MM.1S (cell line): ENCODE data around the gene RPGRIP1L.

Source experiments
- DNase-seq: peaks from one replicate; pipeline ENCODE4 v3.0.0-alpha.2; 2015
- H2AFZ ChIP-seq: fragments of 300-600 bp; sonication (generic); 2 replicates; pipeline ENCODE4 v1.6.0; 2016; ENCODE audit warnings: antibody characterized with exemption, low read length
- H3F3A ChIP-seq: fragments of 300-600 bp; sonication (generic); 2 replicates; pipeline ENCODE4 v1.6.1; 2016; ENCODE audit warnings: mild to moderate bottlenecking, antibody characterized with exemption, low read length, moderate library complexity, mixed read lengths; ENCODE audit not compliant: insufficient read depth
- H3K27ac ChIP-seq: fragments of 300-600 bp; sonication (generic); 2 replicates; pipeline ENCODE4 v1.5.1; 2016; ENCODE audit warnings: mild to moderate bottlenecking, low read length
- H3K27me3 ChIP-seq: fragments of 300-600 bp; sonication (generic); replicated peaks from 2 replicates; pipeline ENCODE4 v1.6.0; 2016; ENCODE audit warnings: low read length; ENCODE audit not compliant: insufficient read depth
- H3K36me3 ChIP-seq: fragments of 300-600 bp; sonication (generic); replicated peaks from 2 replicates; pipeline ENCODE4 v1.6.1; 2016; ENCODE audit warnings: mild to moderate bottlenecking, low read length, mixed read lengths; ENCODE audit not compliant: insufficient read depth
- H3K4me1 ChIP-seq: fragments of 300-600 bp; sonication (generic); 2 replicates; pipeline ENCODE4 v1.6.1; 2016; ENCODE audit warnings: low read length, mixed read lengths
- H3K4me2 ChIP-seq: fragments of 300-600 bp; sonication (generic); 2 replicates; pipeline ENCODE4 v1.6.0; 2016; ENCODE audit warnings: low read depth, low read length
- H3K4me3 ChIP-seq: fragments of 300-600 bp; sonication (generic); 2 replicates; pipeline ENCODE4 v1.5.1; 2016; ENCODE audit warnings: low read length, mixed read lengths
- H3K79me2 ChIP-seq: fragments of 300-600 bp; sonication (generic); 2 replicates; pipeline ENCODE4 v1.6.1; 2016; ENCODE audit warnings: mixed run types, low read length, mixed read lengths
- H3K9ac ChIP-seq: fragments of 300-600 bp; sonication (generic); 2 replicates; pipeline ENCODE4 v1.6.1; 2016; ENCODE audit warnings: low read length, mixed read lengths
- H3K9me2 ChIP-seq: fragments of 300-600 bp; sonication (generic); replicated peaks from 2 replicates; pipeline ENCODE4 v1.6.1; 2016; ENCODE audit warnings: mild to moderate bottlenecking, low read length, mixed read lengths; ENCODE audit not compliant: insufficient read depth
- H3K9me3 ChIP-seq: fragments of 300-600 bp; sonication (generic); replicated peaks from 2 replicates; pipeline ENCODE4 v1.6.1; 2016; ENCODE audit warnings: mild to moderate bottlenecking, low read length, mixed read lengths; ENCODE audit not compliant: insufficient read depth
- H4K20me1 ChIP-seq: fragments of 300-600 bp; sonication (generic); 2 replicates; pipeline ENCODE4 v1.6.1; 2016; ENCODE audit warnings: mild to moderate bottlenecking, low read length, moderate library complexity, mixed read lengths; ENCODE audit not compliant: insufficient read depth
- CTCF ChIP-seq: fragments of 300-600 bp; sonication (generic); IDR thresholded peaks from 2 replicates; pipeline ENCODE4 v1.5.1; 2016; ENCODE audit warnings: antibody characterized with exemption, low read length, mixed read lengths
- EZH2 ChIP-seq: fragments of 300-600 bp; sonication (generic); optimal IDR thresholded peaks from 2 replicates; pipeline ENCODE3; 2017; ENCODE audit warnings: low read depth, mild to moderate bottlenecking, antibody characterized with exemption, low read length, mixed read lengths
- EZH2phosphoT487 ChIP-seq: fragments of 300-600 bp; sonication (generic); IDR thresholded peaks from 2 replicates; pipeline ENCODE4 v1.6.1; 2018; ENCODE audit warnings: antibody characterized with exemption, low read length

Gene RPGRIP1L

GRCh38 chr16:53703590-53704444, at the start of gene RPGRIP1L, which contains the start of gene FTO:
Gene RPGRIP1L (minus strand): TSS chr16:53703859. CDS start chr16:53700723, 3,136 bp downstream.
Gene FTO (plus strand): TSS chr16:53704156.
- no peaks in the 10 kb centered on the region for H3K9me2 ChIP-seq
- H3K4me2 ChIP-seq: peak within 1 kb of the TSS; percentile 74
- H3K27me3 ChIP-seq: no peaks in the 10 kb centered on the region
- H3K36me3 ChIP-seq: no peaks in the 10 kb centered on the region
- H3K4me1 ChIP-seq: peaks cover 10% of the 10 kb centered on the region; the same call in 1 of the 2 replicates
- peak; percentile 99 for DNase-seq
- TF ChIP-seq EZH2 (no peak), CTCF (0 out of 2 replicates have a peak, but pooled peaks have one; percentile 3), EZH2phosphoT487 (no peak)
- peak within 1 kb of the TSS; percentile 85 for H3K4me3 ChIP-seq
- H3K79me2 ChIP-seq: peaks cover 44% of the 10 kb centered on the region
- H3F3A ChIP-seq: no peaks in the 10 kb centered on the region
- peak within 1 kb of the TSS; percentile 66 for H3K9ac ChIP-seq
- peak within 1 kb of the TSS; percentile 85 for H2AFZ ChIP-seq
- no peaks in the 10 kb centered on the region for H4K20me1 ChIP-seq
- H3K27ac ChIP-seq: no peak within 1 kb of the TSS; the same call in 1 of the 2 replicates
- H3K9me3 ChIP-seq: no peaks in the 10 kb centered on the region

GRCh38 chr16:53753431-53753830, 49.8 kb upstream of the RPGRIP1L start:
- DNase-seq: no peak
- no peaks in the 10 kb centered on the region for H3K36me3 ChIP-seq
- H3K79me2 ChIP-seq: peaks cover 18% of the 10 kb centered on the region; the same call in 1 of the 2 replicates

GRCh38 chr16:53752560-53752959, 48.9 kb upstream of the RPGRIP1L start:
- H3K4me3 ChIP-seq: no peak overlapping the region
- H3K4me1 ChIP-seq: no peaks in the 10 kb centered on the region
- no peak overlapping the region for H3K4me2 ChIP-seq
- no peaks in the 10 kb centered on the region for H3K9me3 ChIP-seq
- H2AFZ ChIP-seq: no peak overlapping the region
- H3K27me3 ChIP-seq: no peaks in the 10 kb centered on the region
- TF ChIP-seq CTCF (no peak), EZH2phosphoT487 (no peak), EZH2 (no peak)
- no peak for DNase-seq
- no peaks in the 10 kb centered on the region for H3F3A ChIP-seq
- peaks cover 18% of the 10 kb centered on the region; the same call in 1 of the 2 replicates for H3K79me2 ChIP-seq
- H3K36me3 ChIP-seq: no peaks in the 10 kb centered on the region
- H3K27ac ChIP-seq: no peak overlapping the region
- H4K20me1 ChIP-seq: no peaks in the 10 kb centered on the region
- no peak overlapping the region for H3K9ac ChIP-seq
- no peaks in the 10 kb centered on the region for H3K9me2 ChIP-seq

More at GRCh38 chr16:53753431-53753830, 49.8 kb upstream of the RPGRIP1L start:
- no peaks in the 10 kb centered on the region for H3K9me3 ChIP-seq
- no peak overlapping the region for H3K9ac ChIP-seq
- no peaks in the 10 kb centered on the region for H3F3A ChIP-seq
- H3K27me3 ChIP-seq: no peaks in the 10 kb centered on the region
- no peak overlapping the region for H3K4me2 ChIP-seq
- no peaks in the 10 kb centered on the region for H4K20me1 ChIP-seq
- H3K27ac ChIP-seq: no peak overlapping the region
- H3K4me1 ChIP-seq: no peaks in the 10 kb centered on the region
- no peak overlapping the region for H3K4me3 ChIP-seq
- no peak overlapping the region for H2AFZ ChIP-seq
- TF ChIP-seq CTCF (no peak), EZH2 (no peak), EZH2phosphoT487 (no peak)
- H3K9me2 ChIP-seq: no peaks in the 10 kb centered on the region
